Ascending aorta (tissue), 2 donors: ENCODE data around the gene RALGAPA2. TPM values are rescaled to one million over a fixed set of nuclear protein-coding genes. Genes with fewer than 3 reads are reported as not detected.

Source experiments
- DNase-seq, 2 donors: peaks; one replicate each; pipeline ENCODE4 v3.0.0-alpha.2; 2019; ENCODE audit warnings: low spot score in 2 of 2
- H3K27ac ChIP-seq, 2 donors: fragments of 200-600 bp; sonication (generic); one replicate each; pipeline ENCODE4 v1.5.1; 2016 to 2017; ENCODE audit warnings: mild to moderate bottlenecking in 1 of 2
- H3K27me3 ChIP-seq: fragments of 200-600 bp; sonication (generic); one replicate; pipeline ENCODE4 v1.5.1; 2017
- H3K36me3 ChIP-seq, 2 donors: fragments of 200-600 bp; sonication (generic); one replicate each; pipeline ENCODE4 v1.5.1; 2016
- H3K4me1 ChIP-seq, 2 donors: fragments of 200-600 bp; sonication (generic); one replicate each; pipeline ENCODE4 v1.5.1; 2016 to 2017; ENCODE audit warnings: mild to moderate bottlenecking in 1 of 2
- H3K4me3 ChIP-seq, 2 donors: fragments of 200-600 bp; sonication (generic); one replicate each; pipeline ENCODE4 v1.5.1; 2016 to 2017; ENCODE audit warnings: mild to moderate bottlenecking in 1 of 2
- H3K9me3 ChIP-seq, 2 donors: fragments of 200-600 bp; sonication (generic); one replicate each; pipeline ENCODE4 v1.5.1; 2016
- intact Hi-C: fragments of 100-400 bp; cut with DNase I; formaldehyde crosslinking; loops from one replicate; pipeline ENCODE4 v1.15.1; 2023
- total RNA-seq: library from RNA; depleted of rRNA; stranded (reverse); fragments of >200 nt; gene quantifications from one replicate; pipeline ENCODE4 v1.1.0, GENCODE V29; 2016
- TF ChIP-seq, protein P1 (sequence below), 3 experiments: fragments of 200-600 bp in 2 of 3; fragments of 450-650 bp in 1 of 3; sonication (generic) in 2 of 3; IDR thresholded peaks; one replicate each; pipeline ENCODE4 v1.5.1; 2016 to 2019; ENCODE audit warnings: antibody characterized with exemption in 3 of 3, mild to moderate bottlenecking in 1 of 3, moderate library complexity in 1 of 3

The RALGAPA2 gene
- total RNA-seq, 1 donor from 2014 or later, result 68.9 TPM

- no peaks in the 10 kb centered on the region for H3K27me3 ChIP-seq
- peaks cover 0 to 8% of the 10 kb centered on the region in 2 donors for H3K9me3 ChIP-seq
- no peak overlapping the region for H3K4me3 ChIP-seq
- H3K27ac ChIP-seq, result no peak overlapping the region
- TF ChIP-seq, protein P1, sequence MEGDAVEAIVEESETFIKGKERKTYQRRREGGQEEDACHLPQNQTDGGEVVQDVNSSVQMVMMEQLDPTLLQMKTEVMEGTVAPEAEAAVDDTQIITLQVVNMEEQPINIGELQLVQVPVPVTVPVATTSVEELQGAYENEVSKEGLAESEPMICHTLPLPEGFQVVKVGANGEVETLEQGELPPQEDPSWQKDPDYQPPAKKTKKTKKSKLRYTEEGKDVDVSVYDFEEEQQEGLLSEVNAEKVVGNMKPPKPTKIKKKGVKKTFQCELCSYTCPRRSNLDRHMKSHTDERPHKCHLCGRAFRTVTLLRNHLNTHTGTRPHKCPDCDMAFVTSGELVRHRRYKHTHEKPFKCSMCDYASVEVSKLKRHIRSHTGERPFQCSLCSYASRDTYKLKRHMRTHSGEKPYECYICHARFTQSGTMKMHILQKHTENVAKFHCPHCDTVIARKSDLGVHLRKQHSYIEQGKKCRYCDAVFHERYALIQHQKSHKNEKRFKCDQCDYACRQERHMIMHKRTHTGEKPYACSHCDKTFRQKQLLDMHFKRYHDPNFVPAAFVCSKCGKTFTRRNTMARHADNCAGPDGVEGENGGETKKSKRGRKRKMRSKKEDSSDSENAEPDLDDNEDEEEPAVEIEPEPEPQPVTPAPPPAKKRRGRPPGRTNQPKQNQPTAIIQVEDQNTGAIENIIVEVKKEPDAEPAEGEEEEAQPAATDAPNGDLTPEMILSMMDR (IDR thresholded peaks at IDR 0.05), result no peak
- intact Hi-C loops, result no loop called here
- H3K4me1 ChIP-seq, result no peaks in the 10 kb centered on the region
- H3K36me3 ChIP-seq, result no peaks in the 10 kb centered on the region
- no peak for DNase-seq
Observed at GRCh38 chr20:20344476-20344875, 368.0 kb downstream of the RALGAPA2 start.

- no peak for DNase-seq
- Histone ChIP-seq H3K4me3 (no peak overlapping the region), H3K4me1 (no peaks in the 10 kb centered on the region), H3K27ac (no peak overlapping the region), H3K9me3 (peaks cover 0 to 8% of the 10 kb centered on the region in 2 donors), H3K27me3 (no peaks in the 10 kb centered on the region), H3K36me3 (no peaks in the 10 kb centered on the region)
- TF ChIP-seq, protein P1 (IDR thresholded peaks at IDR 0.05), result no peak
- intact Hi-C loops, result no loop called here
Observed at GRCh38 chr20:20343932-20344331, 368.5 kb downstream of the RALGAPA2 start.
